ENCODE results near the gene HERC6. TPM values are rescaled to one million over a fixed set of nuclear protein-coding genes. Genes with fewer than 3 reads are reported as not detected.

Gene HERC6
- total RNA-seq, 1 experiment from 2014 or later: 4.1 TPM

DNA sequence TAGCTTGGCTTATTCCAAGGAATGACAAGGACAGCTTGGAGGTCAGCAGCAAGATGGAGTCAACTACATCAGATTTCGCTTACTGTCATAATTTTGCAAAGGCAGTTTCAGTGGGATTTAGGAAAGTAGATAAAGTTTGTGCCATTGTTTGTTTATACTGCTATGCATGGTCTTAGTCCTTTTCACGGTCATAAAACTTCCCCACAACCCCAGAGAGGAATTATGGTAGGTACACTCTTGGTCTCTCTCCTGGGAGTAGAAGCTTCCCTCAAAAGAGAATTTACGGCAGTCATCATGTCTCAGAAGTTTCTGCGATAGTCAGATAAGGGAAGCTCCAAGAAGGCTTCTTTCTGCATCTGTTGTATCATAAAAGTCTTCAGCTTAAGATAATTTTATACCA, 27.9 kb upstream of the HERC6 start:
- CTCF ChIA-PET: interaction anchor here (1.2 kb wide), 1 partner anchor 19 kb away, joined by 4 read pairs; no protein-coding TSS in a partner anchor
- POLR2A ChIA-PET: no interaction called here

DNA sequence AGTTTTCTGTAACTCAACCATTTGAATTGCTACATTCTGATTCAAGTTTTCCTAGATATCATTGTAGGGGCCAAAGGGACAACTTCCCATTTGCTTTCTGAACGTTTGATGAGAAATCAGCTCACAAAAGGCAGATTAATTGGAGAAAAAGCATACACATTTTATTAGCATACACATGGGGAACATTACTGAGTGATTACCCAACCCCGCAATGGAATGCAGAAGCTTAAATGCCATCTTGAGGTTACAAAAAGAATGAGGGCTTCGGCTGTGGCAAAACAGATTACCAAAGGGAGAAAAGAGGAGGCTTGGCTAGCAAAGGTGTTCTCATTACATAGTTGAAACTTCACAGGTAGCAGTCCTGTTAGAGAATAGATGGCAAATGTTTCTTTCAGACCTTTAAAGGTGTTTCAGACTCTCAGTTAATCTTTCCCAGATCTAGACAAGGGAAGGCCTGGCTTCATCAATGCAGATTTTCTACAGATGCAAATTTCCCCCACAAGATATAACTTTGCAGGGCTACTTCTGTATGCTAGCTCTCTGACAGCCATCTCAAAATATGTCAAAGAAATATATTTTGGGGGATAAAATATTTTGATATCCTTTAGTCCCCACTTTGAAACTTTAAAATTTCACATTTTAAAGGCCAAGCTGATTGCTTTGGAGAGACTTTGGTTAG, 26.5 kb upstream of the HERC6 start:
- Mint-ChIP-seq H3K4me3 (no peak overlapping the region), H3K27me3 (ENCODE audit: low read depth) (no peaks in the 10 kb centered on the region; the same call in 1 of the 2 replicates), H3K4me1 (peaks cover 3% of the 10 kb centered on the region; the same call in 1 of the 2 replicates), H3K27ac (no peak overlapping the region), H3K36me3 (peaks cover 33% of the 10 kb centered on the region), H3K9me3 (peaks cover 48% of the 10 kb centered on the region)
- CTCF ChIA-PET: interaction anchor here (1.1 kb wide), 1 partner anchor 133 kb away, joined by 4 read pairs; no protein-coding TSS in a partner anchor
- POLR2A ChIA-PET: no interaction called here
- TF ChIP-seq TEAD4 (CRISPR knock-in tag; IDR thresholded peaks at IDR 0.05): no peak
- TF ChIP-seq ZNF671 (CRISPR knock-in tag; IDR thresholded peaks at IDR 0.05): no peak
- TF ChIP-seq FOXJ3 (CRISPR knock-in tag; IDR thresholded peaks at IDR 0.05; ENCODE audit: borderline replicate concordance): no peak
- no peak for TF ChIP-seq ESRRA (CRISPR knock-in tag; IDR thresholded peaks at IDR 0.05; ENCODE audit: borderline replicate concordance)
- no peak for TF ChIP-seq NFYB (CRISPR knock-in tag; conservative IDR thresholded peaks at IDR 0.05; ENCODE audit: low read depth)
- TF ChIP-seq JAZF1 (CRISPR knock-in tag; IDR thresholded peaks at IDR 0.05): no peak
- no peak for TF ChIP-seq ETV6 (CRISPR knock-in tag; IDR thresholded peaks at IDR 0.05)
- TF ChIP-seq, protein P1, sequence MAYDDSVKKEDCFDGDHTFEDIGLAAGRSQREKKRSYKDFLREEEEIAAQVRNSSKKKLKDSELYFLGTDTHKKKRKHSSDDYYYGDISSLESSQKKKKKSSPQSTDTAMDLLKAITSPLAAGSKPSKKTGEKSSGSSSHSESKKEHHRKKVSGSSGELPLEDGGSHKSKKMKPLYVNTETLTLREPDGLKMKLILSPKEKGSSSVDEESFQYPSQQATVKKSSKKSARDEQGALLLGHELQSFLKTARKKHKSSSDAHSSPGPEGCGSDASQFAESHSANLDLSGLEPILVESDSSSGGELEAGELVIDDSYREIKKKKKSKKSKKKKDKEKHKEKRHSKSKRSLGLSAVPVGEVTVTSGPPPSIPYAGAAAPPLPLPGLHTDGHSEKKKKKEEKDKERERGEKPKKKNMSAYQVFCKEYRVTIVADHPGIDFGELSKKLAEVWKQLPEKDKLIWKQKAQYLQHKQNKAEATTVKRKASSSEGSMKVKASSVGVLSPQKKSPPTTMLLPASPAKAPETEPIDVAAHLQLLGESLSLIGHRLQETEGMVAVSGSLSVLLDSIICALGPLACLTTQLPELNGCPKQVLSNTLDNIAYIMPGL (CRISPR knock-in tag; IDR thresholded peaks at IDR 0.05): no peak
- no peak for TF ChIP-seq ZNF317 (CRISPR knock-in tag; IDR thresholded peaks at IDR 0.05; ENCODE audit: borderline replicate concordance, low read depth)
- no peak for TF ChIP-seq FOXK1 (CRISPR knock-in tag; IDR thresholded peaks at IDR 0.05)
- TF ChIP-seq, protein P2, sequence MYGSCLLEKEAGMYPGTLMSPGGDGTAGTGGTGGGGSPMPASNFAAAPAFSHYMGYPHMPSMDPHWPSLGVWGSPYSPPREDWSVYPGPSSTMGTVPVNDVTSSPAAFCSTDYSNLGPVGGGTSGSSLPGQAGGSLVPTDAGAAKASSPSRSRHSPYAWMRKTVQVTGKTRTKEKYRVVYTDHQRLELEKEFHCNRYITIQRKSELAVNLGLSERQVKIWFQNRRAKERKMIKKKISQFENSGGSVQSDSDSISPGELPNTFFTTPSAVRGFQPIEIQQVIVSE (CRISPR knock-in tag; IDR thresholded peaks at IDR 0.05; ENCODE audit: borderline replicate concordance): no peak
- TF ChIP-seq, protein P3, sequence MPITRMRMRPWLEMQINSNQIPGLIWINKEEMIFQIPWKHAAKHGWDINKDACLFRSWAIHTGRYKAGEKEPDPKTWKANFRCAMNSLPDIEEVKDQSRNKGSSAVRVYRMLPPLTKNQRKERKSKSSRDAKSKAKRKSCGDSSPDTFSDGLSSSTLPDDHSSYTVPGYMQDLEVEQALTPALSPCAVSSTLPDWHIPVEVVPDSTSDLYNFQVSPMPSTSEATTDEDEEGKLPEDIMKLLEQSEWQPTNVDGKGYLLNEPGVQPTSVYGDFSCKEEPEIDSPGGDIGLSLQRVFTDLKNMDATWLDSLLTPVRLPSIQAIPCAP (CRISPR knock-in tag; IDR thresholded peaks at IDR 0.05): no peak
- no peak for TF ChIP-seq JUN (CRISPR knock-in tag; IDR thresholded peaks at IDR 0.05)
- TF ChIP-seq, protein P4, sequence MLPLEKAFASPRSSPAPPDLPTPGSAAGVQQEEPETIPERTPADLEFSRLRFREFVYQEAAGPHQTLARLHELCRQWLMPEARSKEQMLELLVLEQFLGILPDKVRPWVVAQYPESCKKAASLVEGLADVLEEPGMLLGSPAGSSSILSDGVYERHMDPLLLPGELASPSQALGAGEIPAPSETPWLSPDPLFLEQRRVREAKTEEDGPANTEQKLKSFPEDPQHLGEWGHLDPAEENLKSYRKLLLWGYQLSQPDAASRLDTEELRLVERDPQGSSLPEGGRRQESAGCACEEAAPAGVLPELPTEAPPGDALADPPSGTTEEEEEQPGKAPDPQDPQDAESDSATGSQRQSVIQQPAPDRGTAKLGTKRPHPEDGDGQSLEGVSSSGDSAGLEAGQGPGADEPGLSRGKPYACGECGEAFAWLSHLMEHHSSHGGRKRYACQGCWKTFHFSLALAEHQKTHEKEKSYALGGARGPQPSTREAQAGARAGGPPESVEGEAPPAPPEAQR (CRISPR knock-in tag; IDR thresholded peaks at IDR 0.05): no peak
- TF ChIP-seq ZBTB21 (CRISPR knock-in tag; IDR thresholded peaks at IDR 0.05; ENCODE audit: borderline replicate concordance): no peak
- DNase-seq (ENCODE audit: low spot score) (no peak), ATAC-seq (no peak)

More for the DNA sequence above, 27.9 kb upstream of the HERC6 start:
- H3K4me3 Mint-ChIP-seq: no peak overlapping the region
- H3K27ac Mint-ChIP-seq: no peak overlapping the region
- ATAC-seq (no peak), DNase-seq (ENCODE audit: low spot score) (no peak)
- H3K27me3 Mint-ChIP-seq (ENCODE audit: low read depth): no peaks in the 10 kb centered on the region; the same call in 1 of the 2 replicates
- peaks cover 33% of the 10 kb centered on the region for H3K36me3 Mint-ChIP-seq
- TF ChIP-seq ZNF232 (CRISPR knock-in tag; IDR thresholded peaks at IDR 0.05) (no peak), RORB (CRISPR knock-in tag; IDR thresholded peaks at IDR 0.05) (no peak), NFATC4 (CRISPR knock-in tag; IDR thresholded peaks at IDR 0.05) (no peak), IRF2 (CRISPR knock-in tag; IDR thresholded peaks at IDR 0.05; ENCODE audit: borderline replicate concordance, low read depth) (no peak), NFYB (CRISPR knock-in tag; conservative IDR thresholded peaks at IDR 0.05; ENCODE audit: low read depth) (no peak), ZNF423 (CRISPR knock-in tag; IDR thresholded peaks at IDR 0.05) (no peak)
- TF ChIP-seq, protein P5, sequence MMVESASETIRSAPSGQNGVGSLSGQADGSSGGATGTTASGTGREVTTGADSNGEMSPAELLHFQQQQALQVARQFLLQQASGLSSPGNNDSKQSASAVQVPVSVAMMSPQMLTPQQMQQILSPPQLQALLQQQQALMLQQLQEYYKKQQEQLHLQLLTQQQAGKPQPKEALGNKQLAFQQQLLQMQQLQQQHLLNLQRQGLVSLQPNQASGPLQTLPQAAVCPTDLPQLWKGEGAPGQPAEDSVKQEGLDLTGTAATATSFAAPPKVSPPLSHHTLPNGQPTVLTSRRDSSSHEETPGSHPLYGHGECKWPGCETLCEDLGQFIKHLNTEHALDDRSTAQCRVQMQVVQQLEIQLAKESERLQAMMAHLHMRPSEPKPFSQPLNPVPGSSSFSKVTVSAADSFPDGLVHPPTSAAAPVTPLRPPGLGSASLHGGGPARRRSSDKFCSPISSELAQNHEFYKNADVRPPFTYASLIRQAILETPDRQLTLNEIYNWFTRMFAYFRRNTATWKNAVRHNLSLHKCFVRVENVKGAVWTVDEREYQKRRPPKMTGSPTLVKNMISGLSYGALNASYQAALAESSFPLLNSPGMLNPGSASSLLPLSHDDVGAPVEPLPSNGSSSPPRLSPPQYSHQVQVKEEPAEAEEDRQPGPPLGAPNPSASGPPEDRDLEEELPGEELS (CRISPR knock-in tag; IDR thresholded peaks at IDR 0.05): no peak
- peaks cover 45% of the 10 kb centered on the region for H3K9me3 Mint-ChIP-seq
- no peaks in the 10 kb centered on the region for H3K4me1 Mint-ChIP-seq
